ENCODE data around the gene RAPSN.

The RAPSN gene

GRCh38 chr11:47451990-47452389 lies 3.1 kb upstream of the RAPSN start:
- TF ChIP-seq CTCF (conservative IDR thresholded peaks at IDR 0.05; ENCODE audit: low read depth, low read length): no peak
- H3K4me3 ChIP-seq (ENCODE audit: low read length): no peak overlapping the region
- no peak for DNase-seq (ENCODE audit: low read depth)

GRCh38 chr11:47451436-47451835 lies 2.5 kb upstream of the RAPSN start:
- no peak for DNase-seq (ENCODE audit: low read depth)
- no peak overlapping the region for H3K4me3 ChIP-seq (ENCODE audit: low read length)
- TF ChIP-seq CTCF (conservative IDR thresholded peaks at IDR 0.05; ENCODE audit: low read depth, low read length): no peak

- TF ChIP-seq CTCF (conservative IDR thresholded peaks at IDR 0.05; ENCODE audit: low read depth, low read length): no peak
- no peak for DNase-seq (ENCODE audit: low read depth)
- H3K4me3 ChIP-seq (ENCODE audit: low read length): no peak overlapping the region
These were observed 605 bp upstream of the RAPSN start for GRCh38 chr11:47449541-47449940.

GRCh38 chr11:47447906-47448305 lies 1.0 kb downstream of the RAPSN start:
- no peak overlapping the region for H3K4me3 ChIP-seq (ENCODE audit: low read length)
- no peak for TF ChIP-seq CTCF (conservative IDR thresholded peaks at IDR 0.05; ENCODE audit: low read depth, low read length)
- DNase-seq (ENCODE audit: low read depth): no peak

- H3K4me3 ChIP-seq (ENCODE audit: low read length): no peak overlapping the region
- TF ChIP-seq CTCF (conservative IDR thresholded peaks at IDR 0.05; ENCODE audit: low read depth, low read length): no peak
- DNase-seq (ENCODE audit: low read depth): no peak
These were observed 2.1 kb downstream of the RAPSN start for GRCh38 chr11:47446833-47447232.

GRCh38 chr11:47445840-47446239 lies 3.1 kb downstream of the RAPSN start:
- TF ChIP-seq CTCF (conservative IDR thresholded peaks at IDR 0.05; ENCODE audit: low read depth, low read length): no peak
- no peak for DNase-seq (ENCODE audit: low read depth)
- H3K4me3 ChIP-seq (ENCODE audit: low read length): no peak overlapping the region

GRCh38 chr11:47443817-47444216 lies 5.1 kb downstream of the RAPSN start:
- H3K4me3 ChIP-seq (ENCODE audit: low read length): no peak overlapping the region
- no peak for DNase-seq (ENCODE audit: low read depth)
- TF ChIP-seq CTCF (conservative IDR thresholded peaks at IDR 0.05; ENCODE audit: low read depth, low read length): no peak

Data from retinal pigment epithelial cell (primary cell).